Dendritic cell treated with granulocyte-macrophage colony-stimulating factor and Interleukin-4, amounts not matched to agents 40 ng/mL and 50 ng/mL, for 4 days (primary cell): ENCODE data around the gene PDLIM1.

Source experiments
- H3K27ac Mint-ChIP-seq: one replicate; pipeline ENCODE4 v1.8.0; 2022; ENCODE audit warnings: mild to moderate bottlenecking, mixed read lengths
- H3K27me3 Mint-ChIP-seq: one replicate; pipeline ENCODE4 v1.8.0; 2022; ENCODE audit warnings: mild to moderate bottlenecking, mixed read lengths
- H3K36me3 Mint-ChIP-seq: one replicate; pipeline ENCODE4 v1.8.0; 2022; ENCODE audit warnings: low read depth, mixed read lengths
- H3K4me1 Mint-ChIP-seq: one replicate; pipeline ENCODE4 v1.8.0; 2022; ENCODE audit warnings: low read depth, mixed read lengths
- H3K4me3 Mint-ChIP-seq: one replicate; pipeline ENCODE4 v1.8.0; 2022; ENCODE audit warnings: mild to moderate bottlenecking, moderate library complexity, mixed read lengths
- H3K9me3 Mint-ChIP-seq: one replicate; pipeline ENCODE4 v1.8.0; 2022; ENCODE audit warnings: mixed read lengths
- intact Hi-C: fragments of 100-400 bp; cut with micrococcal nuclease; formaldehyde crosslinking; loops from one replicate; pipeline ENCODE4 v1.15.0; 2022

PDLIM1 gene

DNA sequence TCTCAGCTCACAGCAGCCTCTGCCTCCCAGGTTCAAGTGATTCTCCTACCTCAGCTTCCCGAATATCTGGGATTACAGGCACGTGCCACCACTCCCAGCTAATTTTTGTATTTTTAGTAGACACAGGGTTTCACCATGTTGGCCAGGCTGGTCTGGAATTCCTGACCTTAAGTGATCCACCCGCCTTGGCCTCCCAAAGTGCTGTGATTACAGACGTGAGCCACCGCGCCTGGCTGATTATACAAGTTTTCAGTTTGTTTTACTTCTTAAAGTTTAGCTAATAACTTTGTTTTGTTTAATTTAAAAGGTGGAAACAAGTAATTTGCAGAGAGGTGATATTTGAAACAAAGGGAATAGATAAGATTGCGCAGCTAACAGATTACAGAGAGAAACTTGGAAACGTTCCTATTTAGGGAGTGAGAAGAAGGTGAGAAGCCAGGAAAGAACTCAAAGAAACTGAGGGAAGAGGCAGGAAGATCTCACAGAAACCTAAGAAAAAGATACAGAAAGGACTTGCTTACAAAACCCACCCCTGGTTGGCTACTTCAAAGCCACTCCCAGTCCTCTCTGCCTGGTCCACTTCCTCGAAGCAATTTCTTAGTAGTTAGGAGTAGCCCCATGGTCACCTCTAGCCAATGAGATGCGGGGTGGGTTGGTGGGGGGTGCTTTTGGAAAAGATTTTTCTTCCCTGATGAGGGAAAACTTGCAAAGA is 15.0 kb upstream of the PDLIM1 start:
- no peaks in the 10 kb centered on the region for H3K36me3 Mint-ChIP-seq
- intact Hi-C loops, result no loop called here
- H3K27me3 Mint-ChIP-seq, result no peaks in the 10 kb centered on the region
- no peak overlapping the region for H3K27ac Mint-ChIP-seq
- H3K9me3 Mint-ChIP-seq, result no peaks in the 10 kb centered on the region
- H3K4me1 Mint-ChIP-seq, result peaks cover 6% of the 10 kb centered on the region
- H3K4me3 Mint-ChIP-seq, result no peak overlapping the region

DNA sequence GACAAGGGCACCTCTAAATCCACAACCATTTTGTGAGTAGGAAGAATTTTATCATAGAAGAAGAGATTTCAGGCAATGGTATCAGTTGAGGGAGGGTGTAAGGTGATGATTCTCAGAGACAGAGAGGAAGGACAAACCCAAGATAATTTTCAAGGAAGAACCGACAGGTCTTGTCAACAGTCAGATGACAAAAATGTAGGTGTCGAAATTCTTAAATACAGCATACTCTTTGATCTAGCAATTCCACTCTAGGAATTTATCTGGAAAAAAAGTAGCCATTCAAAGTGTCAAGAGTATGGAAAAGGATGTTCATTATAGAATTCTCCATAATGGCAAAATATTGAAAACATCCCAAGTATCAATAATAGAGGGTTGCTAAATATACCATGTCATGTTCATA is 14.2 kb upstream of the PDLIM1 start:
- Mint-ChIP-seq H3K9me3 (no peaks in the 10 kb centered on the region), H3K4me3 (no peak overlapping the region), H3K36me3 (no peaks in the 10 kb centered on the region), H3K4me1 (peaks cover under 1% of the 10 kb centered on the region), H3K27ac (no peak overlapping the region), H3K27me3 (no peaks in the 10 kb centered on the region)
- intact Hi-C loops, result no loop called here

DNA sequence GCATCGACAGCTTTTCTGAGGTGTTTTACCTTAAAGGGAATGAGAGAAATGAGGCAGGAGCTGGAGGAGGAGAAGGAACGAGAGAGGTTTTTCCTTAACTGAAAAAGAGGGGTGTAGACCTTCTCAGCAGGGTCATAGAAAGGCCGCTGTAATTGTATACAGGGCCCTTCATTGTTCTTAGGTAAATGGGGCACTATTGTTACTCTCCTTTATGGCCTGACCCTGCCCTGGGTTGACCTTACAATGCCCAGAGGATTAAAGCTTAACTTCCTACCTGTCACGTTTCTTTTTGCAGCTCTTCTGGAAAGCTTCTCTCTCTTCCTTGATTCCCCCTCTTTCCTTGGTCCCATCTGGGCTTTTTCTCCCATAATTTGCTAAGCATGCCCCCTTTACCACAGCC is 13.7 kb upstream of the PDLIM1 start:
- Mint-ChIP-seq H3K36me3 (no peaks in the 10 kb centered on the region), H3K27me3 (no peaks in the 10 kb centered on the region), H3K4me3 (no peak overlapping the region), H3K4me1 (no peaks in the 10 kb centered on the region), H3K27ac (no peak overlapping the region), H3K9me3 (no peaks in the 10 kb centered on the region)
- intact Hi-C loops, result no loop called here

DNA sequence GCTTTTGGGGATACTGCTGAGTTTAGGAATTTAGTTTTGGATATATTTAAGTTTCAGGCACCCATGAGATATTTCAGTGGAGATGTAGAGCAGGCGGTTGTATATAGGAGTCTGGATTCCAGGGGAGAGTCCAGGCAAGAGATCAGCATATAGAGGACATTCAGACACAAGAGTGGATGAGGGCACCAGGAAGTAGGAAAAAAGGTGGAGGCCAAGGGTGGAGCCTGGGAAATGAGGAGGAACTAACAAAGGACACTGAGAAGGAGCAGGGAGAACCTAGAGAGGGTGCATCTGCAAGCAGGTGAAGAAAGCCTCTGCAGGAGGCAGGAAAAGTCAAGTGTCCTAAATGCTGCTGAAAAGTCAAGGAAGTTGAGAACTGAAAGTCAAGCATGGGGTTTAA is 13.1 kb upstream of the PDLIM1 start:
- no peaks in the 10 kb centered on the region for H3K4me1 Mint-ChIP-seq
- no peaks in the 10 kb centered on the region for H3K9me3 Mint-ChIP-seq
- no peaks in the 10 kb centered on the region for H3K36me3 Mint-ChIP-seq
- no peak overlapping the region for H3K27ac Mint-ChIP-seq
- H3K4me3 Mint-ChIP-seq, result no peak overlapping the region
- no peaks in the 10 kb centered on the region for H3K27me3 Mint-ChIP-seq
- intact Hi-C loops, result no loop called here

DNA sequence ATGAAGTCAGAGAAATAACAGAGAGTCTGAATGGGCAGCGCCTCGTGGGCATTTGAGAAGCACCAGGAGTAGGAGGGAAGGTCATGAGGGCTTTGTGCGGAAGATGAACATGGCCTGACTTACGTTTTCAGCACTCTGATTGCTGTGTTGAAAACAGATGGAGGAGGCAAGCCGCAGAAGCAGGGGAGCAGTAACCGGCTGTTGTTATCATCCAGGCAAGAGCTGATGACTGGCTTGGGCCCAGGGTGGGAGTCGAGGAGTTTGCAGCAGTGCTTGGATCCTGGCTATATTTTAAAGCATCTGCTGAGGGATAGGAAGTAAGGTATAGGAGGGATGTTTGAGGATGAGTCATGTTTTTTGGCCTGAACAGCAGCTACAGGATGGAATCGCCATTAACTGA is 12.7 kb upstream of the PDLIM1 start:
- intact Hi-C loops, result no loop called here
- Mint-ChIP-seq H3K27me3 (no peaks in the 10 kb centered on the region), H3K9me3 (no peaks in the 10 kb centered on the region), H3K4me1 (no peaks in the 10 kb centered on the region), H3K4me3 (no peak overlapping the region), H3K27ac (no peak overlapping the region), H3K36me3 (no peaks in the 10 kb centered on the region)

DNA sequence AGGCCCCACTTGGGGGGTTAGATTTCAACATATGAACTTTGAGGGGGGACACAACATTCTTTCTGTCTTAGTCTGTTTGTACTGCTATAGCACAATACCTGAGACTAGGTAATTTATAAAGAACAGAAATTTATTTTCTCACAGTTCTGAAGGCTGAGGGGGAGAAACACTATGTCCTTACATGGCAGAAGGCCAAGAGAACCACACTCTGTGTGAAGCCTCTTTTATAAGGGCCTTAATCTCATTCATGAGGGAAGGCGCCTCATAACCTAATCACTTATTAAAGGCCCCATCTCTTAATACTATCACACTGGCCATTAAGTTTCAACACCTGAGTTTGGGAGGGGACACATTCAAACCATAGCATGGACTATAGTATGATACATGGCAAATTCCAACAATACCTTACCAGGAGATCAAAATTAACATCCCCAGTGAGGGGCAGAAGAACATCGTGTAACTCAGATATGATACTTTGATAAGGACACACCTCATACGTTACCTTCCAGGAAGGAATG is 9.3 kb upstream of the PDLIM1 start:
- no peaks in the 10 kb centered on the region for H3K36me3 Mint-ChIP-seq
- no peak overlapping the region for H3K4me3 Mint-ChIP-seq
- peaks cover 8% of the 10 kb centered on the region for H3K27me3 Mint-ChIP-seq
- no peaks in the 10 kb centered on the region for H3K9me3 Mint-ChIP-seq
- no peak overlapping the region for H3K27ac Mint-ChIP-seq
- intact Hi-C loops, result no loop called here
- H3K4me1 Mint-ChIP-seq, result peaks cover 8% of the 10 kb centered on the region

DNA sequence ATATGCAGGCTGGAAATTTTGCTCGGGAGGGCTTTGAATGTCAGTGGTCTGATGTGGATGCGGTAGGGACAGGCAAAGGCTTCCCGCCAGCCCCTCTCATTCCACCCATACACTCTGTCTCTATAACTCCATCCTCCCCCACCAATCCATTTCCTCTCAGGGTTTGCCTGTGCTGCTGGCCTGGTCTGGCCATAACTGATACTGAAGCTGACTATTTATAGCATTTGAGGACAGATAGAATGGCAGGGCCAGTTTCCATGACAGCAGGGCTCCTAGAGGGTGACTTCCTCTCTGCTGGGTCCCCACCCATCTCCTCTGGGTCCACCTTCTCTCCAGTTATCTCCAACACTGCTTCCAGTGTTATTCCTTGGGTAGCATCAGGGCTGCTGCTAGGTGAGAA is 6.6 kb upstream of the PDLIM1 start:
- peaks cover 27% of the 10 kb centered on the region for H3K27me3 Mint-ChIP-seq
- no peaks in the 10 kb centered on the region for H3K36me3 Mint-ChIP-seq
- H3K9me3 Mint-ChIP-seq, result no peaks in the 10 kb centered on the region
- H3K4me3 Mint-ChIP-seq, result no peak overlapping the region
- intact Hi-C loops, result no loop called here
- H3K4me1 Mint-ChIP-seq, result peaks cover 26% of the 10 kb centered on the region
- no peak overlapping the region for H3K27ac Mint-ChIP-seq

DNA sequence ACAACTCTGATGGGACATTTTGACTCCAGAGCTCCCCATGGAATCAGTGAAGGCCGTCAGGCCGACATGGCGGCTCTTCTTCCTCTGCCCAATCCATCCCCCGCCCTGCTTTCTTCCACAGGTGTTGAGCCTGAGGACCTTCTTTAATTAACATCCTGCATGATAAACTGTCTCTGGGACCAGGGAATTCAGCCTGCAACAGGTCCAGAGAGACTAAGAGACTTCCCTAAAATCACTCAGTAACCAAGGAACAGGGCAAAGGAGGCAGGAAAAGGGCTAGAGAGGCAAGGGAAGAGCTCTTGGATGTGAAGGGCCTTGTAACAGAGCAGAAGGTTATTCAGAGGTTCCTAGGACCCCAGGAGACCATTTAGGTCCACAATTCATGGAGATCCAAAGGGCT is 6.0 kb upstream of the PDLIM1 start:
- Mint-ChIP-seq H3K27me3 (peaks cover 31% of the 10 kb centered on the region), H3K36me3 (no peaks in the 10 kb centered on the region), H3K27ac (no peak overlapping the region), H3K4me3 (no peak overlapping the region), H3K4me1 (peaks cover 29% of the 10 kb centered on the region), H3K9me3 (no peaks in the 10 kb centered on the region)
- intact Hi-C loops, result no loop called here

DNA sequence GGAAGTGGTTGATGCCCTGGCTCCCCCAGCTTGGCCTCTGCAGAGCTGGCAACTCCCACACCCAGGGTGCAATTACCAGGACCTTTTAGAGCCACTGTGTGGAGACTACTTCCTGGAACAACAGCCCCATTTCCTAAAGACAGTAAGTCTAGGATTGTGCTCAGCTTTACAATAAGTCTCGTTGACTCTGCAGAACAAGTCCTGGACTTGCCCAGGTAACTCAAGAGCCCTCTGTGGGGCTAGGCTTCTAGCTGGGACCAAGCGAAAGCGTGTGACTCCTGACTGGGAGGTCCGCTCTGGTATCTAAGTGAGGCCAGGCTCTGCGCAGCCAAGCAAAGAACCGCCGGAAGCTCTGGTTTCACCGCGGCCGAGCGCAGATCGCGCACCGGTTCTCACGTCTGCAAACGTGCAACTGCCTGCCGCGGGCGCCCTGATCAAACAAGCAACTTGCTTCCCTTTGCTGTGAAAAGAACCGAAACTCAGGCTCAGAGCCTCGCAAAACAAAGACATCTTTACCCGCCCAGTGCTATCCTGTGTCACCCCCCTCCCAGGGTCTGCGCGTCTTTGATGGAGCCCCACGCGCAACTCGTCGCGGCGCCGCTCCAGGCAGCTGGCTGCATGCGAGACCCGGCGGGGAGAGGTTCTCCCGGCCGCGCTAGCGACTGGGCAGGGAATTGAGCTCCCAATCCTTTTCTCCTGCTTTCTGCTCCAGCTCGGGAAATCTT is 4.4 kb upstream of the PDLIM1 start:
- Mint-ChIP-seq H3K27ac (no peak overlapping the region), H3K9me3 (no peaks in the 10 kb centered on the region), H3K27me3 (peaks cover 43% of the 10 kb centered on the region), H3K36me3 (no peaks in the 10 kb centered on the region), H3K4me3 (no peak overlapping the region), H3K4me1 (peaks cover 34% of the 10 kb centered on the region)
- intact Hi-C loops, result no loop called here

DNA sequence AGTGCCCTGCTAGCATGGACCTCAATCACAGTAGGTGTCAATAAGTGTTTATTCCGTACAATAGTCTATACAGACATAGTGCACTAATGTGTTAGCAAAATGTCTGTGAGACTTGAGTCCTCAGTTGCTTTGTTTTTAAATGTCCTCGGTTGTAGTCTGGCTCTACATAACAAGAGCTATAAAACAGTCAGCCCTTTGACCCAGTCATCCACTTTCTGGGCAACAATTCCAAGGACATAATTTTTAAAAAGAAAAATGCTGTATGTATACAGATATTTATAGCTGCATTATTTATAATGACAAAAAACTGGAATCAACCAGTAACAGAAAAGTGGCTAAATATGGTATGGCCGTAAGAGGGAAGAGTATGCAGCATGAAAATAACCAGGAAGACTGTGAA is 2.8 kb upstream of the PDLIM1 start:
- intact Hi-C loops, result no loop called here
- Mint-ChIP-seq H3K27ac (no peak overlapping the region), H3K9me3 (no peaks in the 10 kb centered on the region), H3K36me3 (no peaks in the 10 kb centered on the region), H3K4me3 (no peak overlapping the region), H3K27me3 (peaks cover 57% of the 10 kb centered on the region), H3K4me1 (peaks cover 34% of the 10 kb centered on the region)

DNA sequence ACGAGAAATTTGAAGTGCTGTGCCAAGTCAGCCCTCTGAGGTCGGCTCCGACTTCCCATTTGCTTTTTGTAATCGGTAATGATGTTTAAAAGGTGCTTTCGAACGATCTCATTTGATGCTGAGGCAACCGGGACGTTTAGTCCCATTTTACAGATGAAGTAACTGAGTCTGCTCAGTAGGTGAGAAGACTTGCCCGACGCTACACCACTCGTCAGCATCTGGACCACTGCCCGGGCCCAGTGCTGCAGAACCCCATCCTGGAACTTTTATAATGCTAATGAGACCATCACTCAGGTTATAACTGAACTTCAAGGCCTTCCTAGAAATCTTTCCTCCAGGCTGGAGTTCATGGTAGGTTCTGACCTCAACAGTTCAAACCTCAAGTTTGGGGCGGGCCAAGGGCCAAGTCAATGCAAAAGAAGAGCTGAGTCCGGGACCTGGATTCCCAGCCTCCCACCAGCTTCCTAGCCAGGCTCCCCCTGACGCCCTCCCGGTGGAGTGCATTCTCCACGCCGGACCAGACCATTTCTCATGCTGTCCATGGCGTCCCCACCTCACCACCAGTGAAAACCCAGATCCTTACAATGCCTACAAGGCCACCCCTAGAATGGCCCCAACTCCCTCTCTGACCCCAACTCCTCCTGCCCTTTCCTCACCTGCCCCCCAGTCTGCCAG is 699 bp upstream of the PDLIM1 start:
- H3K9me3 Mint-ChIP-seq, result no peaks in the 10 kb centered on the region
- intact Hi-C loops, result no loop called here
- peaks cover 65% of the 10 kb centered on the region for H3K27me3 Mint-ChIP-seq
- H3K36me3 Mint-ChIP-seq, result no peaks in the 10 kb centered on the region
- no peak overlapping the region for H3K27ac Mint-ChIP-seq
- H3K4me3 Mint-ChIP-seq, result peak overlapping the region; percentile 44
- H3K4me1 Mint-ChIP-seq, result peaks cover 34% of the 10 kb centered on the region

DNA sequence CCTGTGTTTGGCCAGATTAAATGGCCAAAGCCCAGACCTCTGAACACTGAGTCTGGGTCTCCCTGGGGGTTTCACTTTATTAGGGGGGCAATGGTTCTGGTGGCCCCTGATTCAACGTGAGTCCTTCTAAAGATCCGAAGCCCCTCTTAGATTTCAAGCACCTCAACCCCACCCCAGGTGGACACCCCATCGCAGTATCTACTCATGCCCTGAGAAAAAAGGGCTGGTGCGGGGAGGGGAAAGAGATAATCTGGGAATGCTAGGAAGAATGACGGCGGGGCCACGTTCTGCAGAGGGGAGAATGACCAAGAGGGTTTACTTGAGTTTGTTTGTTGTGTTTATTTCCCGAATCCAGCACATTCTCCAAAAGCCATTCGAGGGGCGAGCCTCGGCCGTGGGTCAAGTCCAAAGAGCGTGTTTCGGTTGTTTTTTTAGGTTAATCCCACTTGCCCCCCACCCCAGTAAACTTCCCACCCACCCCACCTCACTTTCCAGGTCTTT is 832 bp downstream of the PDLIM1 start:
- H3K27ac Mint-ChIP-seq, result no peak overlapping the region
- H3K36me3 Mint-ChIP-seq, result no peaks in the 10 kb centered on the region
- peak overlapping the region; percentile 80 for H3K4me3 Mint-ChIP-seq
- H3K4me1 Mint-ChIP-seq, result peaks cover 25% of the 10 kb centered on the region
- intact Hi-C loops, result no loop called here
- peaks cover 56% of the 10 kb centered on the region for H3K27me3 Mint-ChIP-seq
- no peaks in the 10 kb centered on the region for H3K9me3 Mint-ChIP-seq

DNA sequence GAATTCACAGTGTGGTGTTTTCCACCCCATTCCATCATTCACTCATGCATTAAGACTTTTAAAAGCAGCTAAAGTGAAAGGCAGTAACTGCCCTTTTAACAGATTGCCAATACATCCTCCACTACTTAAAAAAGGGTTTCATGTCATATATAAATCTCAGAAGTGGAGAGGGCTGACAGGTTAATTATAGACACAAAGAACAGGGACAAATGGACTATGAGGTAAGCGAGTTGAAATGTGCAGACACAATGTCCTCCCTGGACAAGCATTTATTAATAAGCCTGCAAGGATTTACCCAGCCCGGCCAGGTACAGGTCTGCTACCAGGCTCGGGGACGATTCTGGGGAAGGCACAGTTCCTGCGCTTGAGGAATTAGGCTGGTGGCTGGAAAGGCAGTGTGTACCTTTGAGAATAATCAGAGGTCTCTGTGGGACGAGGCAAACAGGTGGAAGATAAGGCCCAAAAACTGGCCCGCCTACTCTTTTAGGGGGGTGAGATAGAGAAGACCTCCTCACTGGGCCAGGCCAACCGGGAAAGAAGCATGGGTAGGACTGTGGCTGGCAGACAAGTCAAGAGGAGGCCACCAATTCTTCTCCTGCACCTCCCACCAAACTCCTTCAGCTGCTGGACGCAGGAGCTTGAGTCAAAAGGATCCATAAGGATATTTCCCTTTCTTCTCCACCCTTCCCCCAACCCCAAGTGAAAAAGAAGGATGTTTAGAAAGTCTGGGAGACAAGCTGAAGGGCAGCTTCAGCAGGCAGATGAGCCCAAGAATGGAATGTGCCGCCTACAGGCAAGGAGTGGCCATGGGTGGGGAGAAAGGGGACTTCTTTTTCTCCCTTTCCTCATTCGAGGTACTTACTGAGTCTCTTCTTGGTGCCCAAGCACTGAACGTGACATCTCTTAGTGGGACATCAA is 1.5 kb downstream of the PDLIM1 start:
- no peak overlapping the region for H3K27ac Mint-ChIP-seq

More for the DNA sequence above, 1.5 kb downstream of the PDLIM1 start:
- Mint-ChIP-seq H3K9me3 (no peaks in the 10 kb centered on the region), H3K27me3 (peaks cover 48% of the 10 kb centered on the region), H3K4me1 (peaks cover 18% of the 10 kb centered on the region), H3K4me3 (no peak overlapping the region), H3K36me3 (no peaks in the 10 kb centered on the region)
- intact Hi-C loops, result no loop called here
